BE2C (cell line): ENCODE data around the gene ZSWIM5.
"Not testable (repeated sequence)": the region's sequence is repeated elsewhere in the genome, so short reads cannot be mapped to it uniquely, and the experiment has no call there.

Experiments used
- DNase-seq: peaks from one replicate; pipeline ENCODE4 v3.0.0-alpha.2; 2020
- H3K27me3 ChIP-seq: fragments of 250-450 bp; sonication (Bioruptor Pico); 2 replicates; pipeline ENCODE4 v1.5.1; 2020; ENCODE audit warnings: mild to moderate bottlenecking
- H3K36me3 ChIP-seq: fragments of 250-450 bp; sonication (Bioruptor Pico); 2 replicates; pipeline ENCODE4 v1.5.1; 2020; ENCODE audit warnings: mild to moderate bottlenecking
- H3K4me1 ChIP-seq: fragments of 250-450 bp; sonication (Bioruptor Pico); 2 replicates; pipeline ENCODE4 v1.5.1; 2020
- H3K4me3 ChIP-seq: 2 replicates; pipeline ENCODE4 v1.5.1; 2011; ENCODE audit warnings: low read depth, low read length
- H3K9me3 ChIP-seq: fragments of 250-450 bp; sonication (Bioruptor Pico); 2 replicates; pipeline ENCODE4 v1.5.1; 2020
- CTCF ChIP-seq: IDR thresholded peaks from 2 replicates; pipeline ENCODE4 v1.5.1; 2012; ENCODE audit warnings: mild to moderate bottlenecking, low read depth, low read length

ZSWIM5 gene

GRCh38 chr1:45243476-45244343 lies 37.3 kb upstream of the ZSWIM5 start:
- H3K4me3 ChIP-seq, result no peak overlapping the region
- DNase-seq, result no peak
- no peaks in the 10 kb centered on the region for H3K9me3 ChIP-seq
- H3K27me3 ChIP-seq, result no peaks in the 10 kb centered on the region
- no peaks in the 10 kb centered on the region for H3K4me1 ChIP-seq
- no peaks in the 10 kb centered on the region for H3K36me3 ChIP-seq
- no peak for TF ChIP-seq CTCF

GRCh38 chr1:45238846-45239245 lies 32.4 kb upstream of the ZSWIM5 start:
- TF ChIP-seq CTCF, result no peak
- H3K36me3 ChIP-seq, result no peaks in the 10 kb centered on the region
- no peaks in the 10 kb centered on the region for H3K27me3 ChIP-seq
- no peak for DNase-seq
- no peaks in the 10 kb centered on the region for H3K4me1 ChIP-seq
- H3K4me3 ChIP-seq, result no peak overlapping the region
- H3K9me3 ChIP-seq, result no peaks in the 10 kb centered on the region

- no peaks in the 10 kb centered on the region for H3K36me3 ChIP-seq
- H3K9me3 ChIP-seq, result no peaks in the 10 kb centered on the region
- no peak for TF ChIP-seq CTCF
These were observed 29.7 kb upstream of the ZSWIM5 start for GRCh38 chr1:45236136-45236535.

GRCh38 chr1:45230537-45230936 lies 24.1 kb upstream of the ZSWIM5 start:
- TF ChIP-seq CTCF, result no peak
- Histone ChIP-seq H3K27me3 (no peaks in the 10 kb centered on the region), H3K4me3 (no peak overlapping the region), H3K9me3 (no peaks in the 10 kb centered on the region), H3K36me3 (no peaks in the 10 kb centered on the region), H3K4me1 (no peaks in the 10 kb centered on the region)
- DNase-seq, result no peak

More at GRCh38 chr1:45236136-45236535, 29.7 kb upstream of the ZSWIM5 start:
- Histone ChIP-seq H3K4me1 (no peaks in the 10 kb centered on the region), H3K4me3 (no peak overlapping the region), H3K27me3 (no peaks in the 10 kb centered on the region)
- no peak for DNase-seq

- no peaks in the 10 kb centered on the region for H3K4me1 ChIP-seq
- no peak for TF ChIP-seq CTCF
These were observed 19.2 kb upstream of the ZSWIM5 start for GRCh38 chr1:45225598-45225997.

GRCh38 chr1:45223710-45224109 lies 17.3 kb upstream of the ZSWIM5 start:
- not testable (repeated sequence) for H3K4me1 ChIP-seq, H3K9me3 ChIP-seq, H3K36me3 ChIP-seq

More at GRCh38 chr1:45225598-45225997, 19.2 kb upstream of the ZSWIM5 start:
- Histone ChIP-seq H3K36me3 (no peaks in the 10 kb centered on the region), H3K9me3 (no peaks in the 10 kb centered on the region), H3K4me3 (no peak overlapping the region), H3K27me3 (no peaks in the 10 kb centered on the region; the same call in 1 of the 2 replicates)
- DNase-seq, result no peak

More at GRCh38 chr1:45223710-45224109, 17.3 kb upstream of the ZSWIM5 start:
- H3K4me3 ChIP-seq, H3K27me3 ChIP-seq, DNase-seq: not testable (repeated sequence)
